A549 (cell line): Measurements from ENCODE around the gene RAB11FIP5. TPM values are rescaled to one million over a fixed set of nuclear protein-coding genes. Genes with fewer than 3 reads are reported as not detected.
"Not testable (repeated sequence)": the region's sequence is repeated elsewhere in the genome, so short reads cannot be mapped to it uniquely, and the experiment has no call there.

Experiments used
- ATAC-seq, 2 experiments: fragments of 200-7000 bp in 1 of 2; fragments of >200 bp in 1 of 2; cut with Nextera tagmentation in 1 of 2; cut with Tn5 transposase in 1 of 2; 3 replicates each; pipeline versions ENCODE4 v1.8.0 to v1.9.1; 2018 to 2020; ENCODE audit warnings: mild to moderate bottlenecking in 1 of 2, moderate library complexity in 1 of 2
- CTCF ChIA-PET: fragments of 300-600 bp; sonication (Branson Sonifier 250); formaldehyde crosslinking; extraction: SDS; loops from one replicate; lab custom pipeline; 2021; ENCODE audit warnings: antibody characterized with exemption, inconsistent platforms; lab: Yijun Ruan, JAX
- POLR2A ChIA-PET: fragments of 350-600 bp; formaldehyde crosslinking; extraction: SDS; loops from one replicate; lab custom pipeline; 2021; ENCODE audit warnings: antibody characterized with exemption, inconsistent platforms; lab: Yijun Ruan, JAX
- DNase-seq, 2 experiments: peaks; one replicate each; pipeline versions ENCODE4 v3.0.0 to v3.0.0-alpha.2; 2011 to 2016; ENCODE audit warnings: low read depth in 1 of 2, low spot score in 1 of 2
- FAIRE-seq: peaks from 2 replicates; lab custom pipeline; 2011; peaks lifted over from hg19 to GRCh38; lab: Jason Lieb, UNC
- H3K27ac ChIP-seq, 2 experiments: fragments of >200 bp; sonication (Bioruptor Twin); formaldehyde crosslinking; 3 replicates each; pipeline ENCODE4 v1.5.1; 2016 to 2017
- H3K4me1 ChIP-seq: fragments of >200 bp; sonication (Bioruptor Twin); formaldehyde crosslinking; 3 replicates; pipeline ENCODE4 v1.6.1; 2016
- H3K4me2 ChIP-seq: fragments of >200 bp; sonication (Bioruptor Twin); formaldehyde crosslinking; 3 replicates; pipeline ENCODE4 v1.6.1; 2016
- H3K4me3 ChIP-seq: fragments of >200 bp; sonication (Bioruptor Twin); formaldehyde crosslinking; 3 replicates; pipeline ENCODE4 v1.5.1; 2016
- H3K9me3 ChIP-seq: fragments of >200 bp; sonication (Bioruptor Twin); formaldehyde crosslinking; 3 replicates; pipeline ENCODE4 v1.6.1; 2016
- BHLHE40 ChIP-seq: IDR thresholded peaks from 2 replicates; pipeline ENCODE4 v1.6.1; 2012; ENCODE audit warnings: low read depth, low read length, inconsistent platforms
- CBX8 ChIP-seq: fragments of 200-600 bp; sonication (generic); IDR thresholded peaks from 2 replicates; pipeline ENCODE4 v1.6.1; 2016
- FOSL2 ChIP-seq, 2 experiments: fragments of 450-650 bp in 1 of 2; fragments of >200 bp in 1 of 2; sonication (Bioruptor Twin) in 1 of 2; formaldehyde crosslinking; IDR thresholded peaks; 2 replicates each; pipeline versions ENCODE4 v1.5.0 to v1.6.1; 2016 to 2020; ENCODE audit warnings: mild to moderate bottlenecking in 1 of 2, moderate library complexity in 1 of 2
- GATA3 ChIP-seq: IDR thresholded peaks from 2 replicates; pipeline ENCODE4 v1.6.1; 2012; ENCODE audit warnings: borderline replicate concordance
- KDM1A ChIP-seq: fragments of 200-600 bp; sonication (generic); IDR thresholded peaks from 2 replicates; pipeline ENCODE4 v1.6.1; 2016; ENCODE audit warnings: low read depth, mild to moderate bottlenecking
- KDM5A ChIP-seq: fragments of 200-600 bp; sonication (generic); IDR thresholded peaks from 2 replicates; pipeline ENCODE4 v1.6.1; 2016; ENCODE audit warnings: antibody characterized with exemption, mild to moderate bottlenecking
- MAZ ChIP-seq: fragments of 150-350 bp; IDR thresholded peaks from 2 replicates; pipeline ENCODE4 v1.6.1; 2014; ENCODE audit warnings: antibody characterized with exemption, low read depth, low read length, borderline replicate concordance
- PBX3 ChIP-seq: IDR thresholded peaks from 2 replicates; pipeline ENCODE4 v1.6.1; 2012
- RCOR1 ChIP-seq: fragments of 150-350 bp; IDR thresholded peaks from 2 replicates; pipeline ENCODE4 v1.6.1; 2014; ENCODE audit warnings: antibody characterized with exemption, low read length, low read depth
- ZNF302 ChIP-seq: fragments of 250-450 bp; sonication (Bioruptor Pico); IDR thresholded peaks from 2 replicates; pipeline ENCODE4 v1.9.0; 2021; ENCODE audit warnings: inconsistent platforms, mild to moderate bottlenecking, moderate library complexity
- WGBS: methylation state at CpG from one replicate; pipeline ENCODE4 v1.1.6; 2017; ENCODE audit errors: missing lambda C conversion rate; 5-methylcytosine and 5-hydroxymethylcytosine counted together
- polyA plus RNA-seq, 4 experiments: library from polyadenylated mRNA; depleted of rRNA in 3 of 4; stranded (reverse); fragments of >200 nt; fragmentation: RNase III in 1 of 4; extraction: RNeasy Plus Mini Kit Qiagen cat#74134 plus additional on column Dnase treatment in 1 of 4; gene quantifications; 2 replicates in 3 of 4; 3 replicates in 1 of 4; pipeline ENCODE4 v1.2.3, GENCODE V29; 2011 to 2017
- TF ChIP-seq, protein P1 (sequence below): fragments of 200-600 bp; sonication (generic); IDR thresholded peaks from 2 replicates; pipeline ENCODE4 v1.6.1; 2016; ENCODE audit warnings: antibody characterized with exemption, mild to moderate bottlenecking, moderate library complexity
- TF ChIP-seq, protein P2 (sequence below): fragments of 150-350 bp; IDR thresholded peaks from 2 replicates; pipeline ENCODE4 v1.6.1; 2014; ENCODE audit warnings: low read depth, mild to moderate bottlenecking, low read length

The RAB11FIP5 gene
- polyA plus RNA-seq, 2 of the 4 experiments (the other 2 are of a cell fraction): 21.6 to 21.8 TPM

GRCh38 chr2:73095910-73096309 lies 16.8 kb downstream of the RAB11FIP5 start:
- CTCF ChIA-PET: interaction anchor here (0.9 to 3.8 kb wide), 10 partner anchors 9 to 946 kb away, joined by 3 to 29 read pairs (median 6); no protein-coding TSS in a partner anchor
- Histone ChIP-seq H3K9me3 (no peaks in the 10 kb centered on the region), H3K4me3 (no peak overlapping the region), H3K4me2 (no peak overlapping the region), H3K27ac (no peak overlapping the region), H3K4me1 (no peaks in the 10 kb centered on the region)
- no peak for ATAC-seq
- POLR2A ChIA-PET: no interaction called here
- FAIRE-seq: no peak
- TF ChIP-seq, protein P1, sequence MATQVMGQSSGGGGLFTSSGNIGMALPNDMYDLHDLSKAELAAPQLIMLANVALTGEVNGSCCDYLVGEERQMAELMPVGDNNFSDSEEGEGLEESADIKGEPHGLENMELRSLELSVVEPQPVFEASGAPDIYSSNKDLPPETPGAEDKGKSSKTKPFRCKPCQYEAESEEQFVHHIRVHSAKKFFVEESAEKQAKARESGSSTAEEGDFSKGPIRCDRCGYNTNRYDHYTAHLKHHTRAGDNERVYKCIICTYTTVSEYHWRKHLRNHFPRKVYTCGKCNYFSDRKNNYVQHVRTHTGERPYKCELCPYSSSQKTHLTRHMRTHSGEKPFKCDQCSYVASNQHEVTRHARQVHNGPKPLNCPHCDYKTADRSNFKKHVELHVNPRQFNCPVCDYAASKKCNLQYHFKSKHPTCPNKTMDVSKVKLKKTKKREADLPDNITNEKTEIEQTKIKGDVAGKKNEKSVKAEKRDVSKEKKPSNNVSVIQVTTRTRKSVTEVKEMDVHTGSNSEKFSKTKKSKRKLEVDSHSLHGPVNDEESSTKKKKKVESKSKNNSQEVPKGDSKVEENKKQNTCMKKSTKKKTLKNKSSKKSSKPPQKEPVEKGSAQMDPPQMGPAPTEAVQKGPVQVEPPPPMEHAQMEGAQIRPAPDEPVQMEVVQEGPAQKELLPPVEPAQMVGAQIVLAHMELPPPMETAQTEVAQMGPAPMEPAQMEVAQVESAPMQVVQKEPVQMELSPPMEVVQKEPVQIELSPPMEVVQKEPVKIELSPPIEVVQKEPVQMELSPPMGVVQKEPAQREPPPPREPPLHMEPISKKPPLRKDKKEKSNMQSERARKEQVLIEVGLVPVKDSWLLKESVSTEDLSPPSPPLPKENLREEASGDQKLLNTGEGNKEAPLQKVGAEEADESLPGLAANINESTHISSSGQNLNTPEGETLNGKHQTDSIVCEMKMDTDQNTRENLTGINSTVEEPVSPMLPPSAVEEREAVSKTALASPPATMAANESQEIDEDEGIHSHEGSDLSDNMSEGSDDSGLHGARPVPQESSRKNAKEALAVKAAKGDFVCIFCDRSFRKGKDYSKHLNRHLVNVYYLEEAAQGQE: no peak
- no peak for TF ChIP-seq KDM1A
- TF ChIP-seq CBX8: no peak
- no peak for TF ChIP-seq RCOR1
- TF ChIP-seq BHLHE40: no peak
- TF ChIP-seq ZNF302 (CRISPR knock-in tag): no peak
- no peak for DNase-seq
- WGBS: 90% methylated on average over 3 of the region's 3 CpGs

- not testable (repeated sequence) for H3K27ac ChIP-seq, ATAC-seq, FAIRE-seq, H3K9me3 ChIP-seq, H3K4me2 ChIP-seq, DNase-seq, H3K4me3 ChIP-seq
- 94% methylated on average over 17 of the region's 17 CpGs for WGBS
- ChIA-PET POLR2A (interaction anchor here (0.7 kb wide), 1 partner anchor 19 kb away, joined by 3 read pairs; no protein-coding TSS in a partner anchor), CTCF (interaction anchor here (0.9 to 3.7 kb wide), 10 partner anchors 9 to 201 kb away, joined by 3 to 20 read pairs (median 6); no protein-coding TSS in a partner anchor)
- H3K4me1 ChIP-seq: peaks cover 18% of the 10 kb centered on the region
These were observed 19.0 kb downstream of the RAB11FIP5 start for GRCh38 chr2:73093601-73094218.

- H3K9me3 ChIP-seq: no peaks in the 10 kb centered on the region
- no peak overlapping the region for H3K27ac ChIP-seq
- ATAC-seq (no peak), DNase-seq (no peak), FAIRE-seq (no peak)
- H3K4me1 ChIP-seq: peaks cover 18% of the 10 kb centered on the region
- TF ChIP-seq PBX3 (no peak), FOSL2 (IDR thresholded peaks at IDR 0.05) (no peak), FOSL2 (CRISPR knock-in tag; IDR thresholded peaks at IDR 0.05) (no peak), KDM5A (no peak), GATA3 (no peak), RCOR1 (no peak), KDM1A (no peak), MAZ (no peak)
- TF ChIP-seq, protein P1: no peak
- TF ChIP-seq, protein P2, sequence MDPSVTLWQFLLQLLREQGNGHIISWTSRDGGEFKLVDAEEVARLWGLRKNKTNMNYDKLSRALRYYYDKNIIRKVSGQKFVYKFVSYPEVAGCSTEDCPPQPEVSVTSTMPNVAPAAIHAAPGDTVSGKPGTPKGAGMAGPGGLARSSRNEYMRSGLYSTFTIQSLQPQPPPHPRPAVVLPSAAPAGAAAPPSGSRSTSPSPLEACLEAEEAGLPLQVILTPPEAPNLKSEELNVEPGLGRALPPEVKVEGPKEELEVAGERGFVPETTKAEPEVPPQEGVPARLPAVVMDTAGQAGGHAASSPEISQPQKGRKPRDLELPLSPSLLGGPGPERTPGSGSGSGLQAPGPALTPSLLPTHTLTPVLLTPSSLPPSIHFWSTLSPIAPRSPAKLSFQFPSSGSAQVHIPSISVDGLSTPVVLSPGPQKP: no peak
- CTCF ChIA-PET: interaction anchor here (1.1 to 3.7 kb wide), 5 partner anchors 18 to 72 kb away, joined by 3 to 20 read pairs (median 7); no protein-coding TSS in a partner anchor
- H3K4me3 ChIP-seq: no peak overlapping the region
- whole genome bisulfite sequencing: 89% methylated on average over 7 of the region's 7 CpGs
- POLR2A ChIA-PET: no interaction called here
- no peak overlapping the region for H3K4me2 ChIP-seq
These were observed 20.5 kb downstream of the RAB11FIP5 start for GRCh38 chr2:73092146-73092783.
